ENCODE results near the gene ALDH1A3. TPM values are rescaled to one million over a fixed set of nuclear protein-coding genes. Genes with fewer than 3 reads are reported as not detected.
A peak's percentile ranks its signal among the peaks of the same experiment; 100 is the strongest.

Gene ALDH1A3
- total RNA-seq, 2 experiments from 2014 or later: not detected

GRCh38 chr15:100867433-100867832 lies 12.2 kb upstream of the ALDH1A3 start:
- Mint-ChIP-seq H3K36me3 (no peaks in the 10 kb centered on the region), H3K4me1 (no peaks in the 10 kb centered on the region), H3K9me3 (peaks cover 4% of the 10 kb centered on the region), H3K27me3 (peaks cover 23% of the 10 kb centered on the region), H3K4me3 (no peak overlapping the region), H3K27ac (no peak overlapping the region)
- DNase-seq: no peak

GRCh38 chr15:100869151-100869999 lies 10.3 kb upstream of the ALDH1A3 start:
- H3K27me3 Mint-ChIP-seq: peaks cover 20% of the 10 kb centered on the region
- H3K4me1 Mint-ChIP-seq: no peaks in the 10 kb centered on the region
- no peak overlapping the region for H3K4me3 Mint-ChIP-seq
- H3K27ac Mint-ChIP-seq: no peak overlapping the region
- DNase-seq: no peak
- no peaks in the 10 kb centered on the region for H3K36me3 Mint-ChIP-seq
- H3K9me3 Mint-ChIP-seq: peaks cover 4% of the 10 kb centered on the region

GRCh38 chr15:100873029-100873677 lies 6.5 kb upstream of the ALDH1A3 start:
- H3K9me3 Mint-ChIP-seq: peaks cover 4% of the 10 kb centered on the region
- no peak overlapping the region for H3K27ac Mint-ChIP-seq
- no peaks in the 10 kb centered on the region for H3K36me3 Mint-ChIP-seq
- peaks cover 37% of the 10 kb centered on the region for H3K27me3 Mint-ChIP-seq
- H3K4me1 Mint-ChIP-seq: no peaks in the 10 kb centered on the region
- H3K4me3 Mint-ChIP-seq: no peak overlapping the region
- no peak for DNase-seq

- H3K9me3 Mint-ChIP-seq: no peaks in the 10 kb centered on the region
- no peaks in the 10 kb centered on the region for H3K36me3 Mint-ChIP-seq
- DNase-seq: no peak
Observed at GRCh38 chr15:100875495-100875894, 4.1 kb upstream of the ALDH1A3 start.

GRCh38 chr15:100875976-100876375 lies 3.7 kb upstream of the ALDH1A3 start:
- no peak for DNase-seq
- no peaks in the 10 kb centered on the region for H3K9me3 Mint-ChIP-seq
- no peak overlapping the region for H3K4me3 Mint-ChIP-seq
- peaks cover 48% of the 10 kb centered on the region for H3K27me3 Mint-ChIP-seq
- peaks cover 2% of the 10 kb centered on the region for H3K4me1 Mint-ChIP-seq
- no peak overlapping the region for H3K27ac Mint-ChIP-seq
- no peaks in the 10 kb centered on the region for H3K36me3 Mint-ChIP-seq

More at GRCh38 chr15:100875495-100875894, 4.1 kb upstream of the ALDH1A3 start:
- Mint-ChIP-seq H3K4me1 (peaks cover 2% of the 10 kb centered on the region), H3K27ac (no peak overlapping the region), H3K27me3 (peaks cover 43% of the 10 kb centered on the region), H3K4me3 (no peak overlapping the region)

GRCh38 chr15:100877551-100877950 lies 2.1 kb upstream of the ALDH1A3 start:
- Mint-ChIP-seq H3K36me3 (no peaks in the 10 kb centered on the region), H3K27me3 (peaks cover 64% of the 10 kb centered on the region), H3K27ac (no peak overlapping the region), H3K4me1 (peaks cover 2% of the 10 kb centered on the region), H3K9me3 (no peaks in the 10 kb centered on the region), H3K4me3 (no peak overlapping the region)
- DNase-seq: no peak

GRCh38 chr15:100878130-100878529 lies 1.5 kb upstream of the ALDH1A3 start:
- Mint-ChIP-seq H3K27me3 (peaks cover 70% of the 10 kb centered on the region), H3K36me3 (no peaks in the 10 kb centered on the region), H3K9me3 (no peaks in the 10 kb centered on the region), H3K4me1 (peaks cover 2% of the 10 kb centered on the region), H3K4me3 (no peak overlapping the region), H3K27ac (no peak overlapping the region)
- DNase-seq: no peak

- Mint-ChIP-seq H3K9me3 (no peaks in the 10 kb centered on the region), H3K27ac (no peak overlapping the region), H3K4me3 (peak overlapping the region; percentile 38), H3K4me1 (peaks cover 2% of the 10 kb centered on the region), H3K27me3 (peaks cover 73% of the 10 kb centered on the region), H3K36me3 (no peaks in the 10 kb centered on the region)
- no peak for DNase-seq
Observed at GRCh38 chr15:100878648-100879047, 983 bp upstream of the ALDH1A3 start.

- peaks cover 2% of the 10 kb centered on the region for H3K4me1 Mint-ChIP-seq
- no peak for DNase-seq
- peaks cover 75% of the 10 kb centered on the region for H3K27me3 Mint-ChIP-seq
- no peak overlapping the region for H3K27ac Mint-ChIP-seq
- H3K4me3 Mint-ChIP-seq: no peak overlapping the region
- no peaks in the 10 kb centered on the region for H3K9me3 Mint-ChIP-seq
- no peaks in the 10 kb centered on the region for H3K36me3 Mint-ChIP-seq
Observed at GRCh38 chr15:100879061-100879463, 569 bp upstream of the ALDH1A3 start.

- H3K9me3 Mint-ChIP-seq: no peaks in the 10 kb centered on the region
- no peak for DNase-seq
- peaks cover 2% of the 10 kb centered on the region for H3K4me1 Mint-ChIP-seq
- H3K4me3 Mint-ChIP-seq: peak overlapping the region; percentile 23
- H3K27me3 Mint-ChIP-seq: peaks cover 82% of the 10 kb centered on the region
- H3K36me3 Mint-ChIP-seq: no peaks in the 10 kb centered on the region
- no peak overlapping the region for H3K27ac Mint-ChIP-seq
Observed at GRCh38 chr15:100880139-100880896, 687 bp downstream of the ALDH1A3 start.

- Mint-ChIP-seq H3K4me3 (no peak overlapping the region), H3K36me3 (no peaks in the 10 kb centered on the region)
- DNase-seq: no peak
Observed at GRCh38 chr15:100880897-100881242, 1.2 kb downstream of the ALDH1A3 start.

GRCh38 chr15:100881573-100882336 lies 2.1 kb downstream of the ALDH1A3 start:
- H3K27me3 Mint-ChIP-seq: peaks cover 71% of the 10 kb centered on the region
- no peak overlapping the region for H3K4me3 Mint-ChIP-seq
- no peak overlapping the region for H3K27ac Mint-ChIP-seq
- peaks cover 2% of the 10 kb centered on the region for H3K4me1 Mint-ChIP-seq
- H3K36me3 Mint-ChIP-seq: no peaks in the 10 kb centered on the region
- H3K9me3 Mint-ChIP-seq: no peaks in the 10 kb centered on the region
- no peak for DNase-seq

More at GRCh38 chr15:100880897-100881242, 1.2 kb downstream of the ALDH1A3 start:
- Mint-ChIP-seq H3K9me3 (no peaks in the 10 kb centered on the region), H3K4me1 (peaks cover 2% of the 10 kb centered on the region), H3K27ac (no peak overlapping the region), H3K27me3 (peaks cover 78% of the 10 kb centered on the region)

- Mint-ChIP-seq H3K4me3 (no peak overlapping the region), H3K4me1 (peaks cover 7% of the 10 kb centered on the region), H3K27me3 (peaks cover 69% of the 10 kb centered on the region), H3K9me3 (no peaks in the 10 kb centered on the region), H3K36me3 (no peaks in the 10 kb centered on the region), H3K27ac (no peak overlapping the region)
- no peak for DNase-seq
Observed at GRCh38 chr15:100885116-100885515, 5.5 kb downstream of the ALDH1A3 start.

- DNase-seq: no peak
- Mint-ChIP-seq H3K27me3 (peaks cover 69% of the 10 kb centered on the region), H3K27ac (no peak overlapping the region), H3K9me3 (no peaks in the 10 kb centered on the region), H3K36me3 (no peaks in the 10 kb centered on the region), H3K4me3 (no peak overlapping the region), H3K4me1 (peaks cover 7% of the 10 kb centered on the region)
Observed at GRCh38 chr15:100885811-100886210, 6.2 kb downstream of the ALDH1A3 start.
